GM12892 (cell line): Measurements from ENCODE around the gene CYP8B1.

Experiments used
- POLR2A ChIP-seq: IDR thresholded peaks from 2 replicates; pipeline ENCODE4 v1.6.1; 2011; ENCODE audit warnings: low read depth, low read length, control low read depth
- POLR2AphosphoS5 ChIP-seq: IDR thresholded peaks from 2 replicates; pipeline ENCODE4 v1.6.1; 2011; ENCODE audit warnings: low read depth, low read length, control low read depth
- TAF1 ChIP-seq: IDR thresholded peaks from 2 replicates; pipeline ENCODE4 v1.6.1; 2011; ENCODE audit warnings: low read depth, mild to moderate bottlenecking, control low read depth, low read length, borderline replicate concordance

DNA sequence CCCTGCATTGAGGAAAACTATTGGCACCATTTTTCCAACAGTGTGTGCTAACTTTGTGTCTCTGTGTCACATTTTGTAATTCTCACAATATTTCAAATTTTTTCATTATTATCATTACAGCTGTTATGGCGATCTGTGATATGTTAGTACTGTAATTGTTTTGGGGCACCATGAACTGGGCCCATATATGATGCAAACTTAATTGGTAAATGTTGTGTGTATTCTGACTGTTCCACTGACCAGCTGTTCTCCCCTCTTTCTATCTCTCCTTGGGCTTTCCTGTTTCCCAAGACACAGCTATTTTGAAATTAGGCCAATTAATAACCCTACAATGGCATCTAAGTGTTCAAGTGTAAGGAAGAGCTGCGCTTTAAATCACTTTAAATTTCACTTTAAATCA, 2.2 kb upstream of the CYP8B1 start:
- no peak for TF ChIP-seq POLR2A
- TF ChIP-seq POLR2AphosphoS5 = no peak
- no peak for TF ChIP-seq TAF1
